Breast epithelium (tissue), 4 donors: Measurements from ENCODE around the gene FAM184B. TPM values are rescaled to one million over a fixed set of nuclear protein-coding genes. Genes with fewer than 3 reads are reported as not detected.

Experiments
- DNase-seq, 2 donors: peaks; one replicate each; pipeline ENCODE4 v3.0.0-alpha.2; 2019; ENCODE audit warnings: low spot score in 2 of 2
- H3K27ac ChIP-seq, 2 donors: fragments of 200-600 bp; sonication (generic) in 1 of 2; one replicate each; pipeline ENCODE4 v1.5.1; 2016 to 2019; ENCODE audit warnings: mild to moderate bottlenecking in 1 of 2
- H3K27me3 ChIP-seq, 2 donors: fragments of 200-600 bp; sonication (generic) in 1 of 2; one replicate each; pipeline versions ENCODE4 v1.5.1 to v1.6.0; 2017 to 2019; ENCODE audit warnings: control low read depth in 1 of 2, mild to moderate bottlenecking in 1 of 2
- H3K36me3 ChIP-seq: fragments of 200-600 bp; one replicate; pipeline ENCODE4 v1.5.1; 2019
- H3K4me1 ChIP-seq, 2 donors: fragments of 200-600 bp; sonication (generic); one replicate each; pipeline ENCODE4 v1.5.1; 2016 to 2019; ENCODE audit warnings: control low read depth in 1 of 2
- H3K4me3 ChIP-seq, 3 donors: fragments of 200-600 bp; sonication (generic); 1 replicate in 2 of 3; 2 replicates in 1 of 3; pipeline ENCODE4 v1.5.1; 2016 to 2019; ENCODE audit warnings: mild to moderate bottlenecking in 3 of 3, moderate library complexity in 2 of 3
- H3K9me3 ChIP-seq, 2 donors: fragments of 200-600 bp; sonication (generic) in 1 of 2; one replicate each; pipeline ENCODE4 v1.5.1; 2016 to 2019; ENCODE audit warnings: control low read depth in 1 of 2
- CTCF ChIP-seq, 3 donors: fragments of 450-650 bp; IDR thresholded peaks; one replicate each; pipeline ENCODE4 v1.5.1; 2016 to 2017; ENCODE audit warnings: antibody characterized with exemption in 3 of 3, mild to moderate bottlenecking in 3 of 3, moderate library complexity in 3 of 3
- POLR2A ChIP-seq: fragments of 450-650 bp; IDR thresholded peaks from one replicate; pipeline ENCODE4 v1.6.1; 2016; ENCODE audit warnings: antibody characterized with exemption, mild to moderate bottlenecking, moderate library complexity
- POLR2AphosphoS5 ChIP-seq, 3 donors: sonication (generic); formaldehyde crosslinking; IDR thresholded peaks; one replicate each; pipeline ENCODE4 v1.6.1; 2017; ENCODE audit warnings: antibody characterized with exemption in 3 of 3
- intact Hi-C: fragments of 100-400 bp; cut with DNase I; formaldehyde crosslinking; loops from one replicate; pipeline ENCODE4 v1.15.1; 2023; ENCODE audit warnings: low total_unique reads
- total RNA-seq, 3 donors: library from RNA; depleted of rRNA; stranded (reverse); fragments of >200 nt; gene quantifications; one replicate each; pipeline ENCODE4 v1.1.0, GENCODE V29; 2016

FAM184B gene
- total RNA-seq, 3 donors from 2014 or later = 0.33 to 0.59 TPM; not detected in 1

GRCh38 chr4:17778431-17778830 is 3.0 kb downstream of the FAM184B start:
- H3K4me1 ChIP-seq = peaks cover 6 to 9% of the 10 kb centered on the region in 2 donors
- no peak overlapping the region for H3K4me3 ChIP-seq
- peaks cover 0 to 20% of the 10 kb centered on the region in 2 donors for H3K27me3 ChIP-seq
- H3K36me3 ChIP-seq = no peaks in the 10 kb centered on the region
- no peak overlapping the region for H3K27ac ChIP-seq
- TF ChIP-seq POLR2AphosphoS5 (IDR thresholded peaks at IDR 0.05) (no peak), CTCF (IDR thresholded peaks at IDR 0.05) (no peak), POLR2A (no peak)
- no peaks in the 10 kb centered on the region for H3K9me3 ChIP-seq
- DNase-seq = no peak
- intact Hi-C loops = no loop called here

- Histone ChIP-seq H3K9me3 (no peaks in the 10 kb centered on the region), H3K36me3 (no peaks in the 10 kb centered on the region), H3K27ac (no peak overlapping the region), H3K4me1 (no peaks in the 10 kb centered on the region), H3K27me3 (no peaks in the 10 kb centered on the region), H3K4me3 (no peak overlapping the region)
- TF ChIP-seq CTCF (IDR thresholded peaks at IDR 0.05) (no peak), POLR2AphosphoS5 (IDR thresholded peaks at IDR 0.05) (no peak), POLR2A (no peak)
- DNase-seq = no peak
- intact Hi-C loops = no loop called here
These were observed 8.2 kb downstream of the FAM184B start for GRCh38 chr4:17773135-17773698.

GRCh38 chr4:17771284-17771908 is 10.0 kb downstream of the FAM184B start:
- H3K27me3 ChIP-seq = no peaks in the 10 kb centered on the region
- peak overlapping the region; percentile 40 to 63 for H3K27ac ChIP-seq
- H3K4me3 ChIP-seq = peak overlapping the region in 1 of 3 donors; percentile 9
- TF ChIP-seq CTCF (IDR thresholded peaks at IDR 0.05) (no peak), POLR2A (no peak), POLR2AphosphoS5 (IDR thresholded peaks at IDR 0.05) (no peak)
- no peaks in the 10 kb centered on the region for H3K4me1 ChIP-seq
- intact Hi-C loops = no loop called here
- no peaks in the 10 kb centered on the region for H3K36me3 ChIP-seq
- H3K9me3 ChIP-seq = peaks cover 0 to 6% of the 10 kb centered on the region in 2 donors
- DNase-seq = peak in 1 of 2 donors; percentile 58

GRCh38 chr4:17770845-17771244 is 10.6 kb downstream of the FAM184B start:
- intact Hi-C loops = no loop called here
- no peaks in the 10 kb centered on the region for H3K27me3 ChIP-seq
- TF ChIP-seq POLR2AphosphoS5 (IDR thresholded peaks at IDR 0.05) (no peak), CTCF (IDR thresholded peaks at IDR 0.05) (no peak), POLR2A (no peak)
- peak overlapping the region in 1 of 3 donors; percentile 9 for H3K4me3 ChIP-seq
- no peaks in the 10 kb centered on the region for H3K4me1 ChIP-seq
- peak overlapping the region in 1 of 2 donors; percentile 19 for H3K27ac ChIP-seq
- no peaks in the 10 kb centered on the region for H3K36me3 ChIP-seq
- H3K9me3 ChIP-seq = peaks cover 0 to 6% of the 10 kb centered on the region in 2 donors
- DNase-seq = no peak

GRCh38 chr4:17769406-17770174 is 11.8 kb downstream of the FAM184B start:
- Histone ChIP-seq H3K4me1 (no peaks in the 10 kb centered on the region), H3K27me3 (no peaks in the 10 kb centered on the region), H3K9me3 (peaks cover 0 to 6% of the 10 kb centered on the region in 2 donors), H3K36me3 (no peaks in the 10 kb centered on the region), H3K27ac (no peak overlapping the region), H3K4me3 (no peak overlapping the region)
- no peak for DNase-seq
- intact Hi-C loops = no loop called here
- TF ChIP-seq POLR2AphosphoS5 (IDR thresholded peaks at IDR 0.05) (no peak), POLR2A (no peak), CTCF (IDR thresholded peaks at IDR 0.05) (no peak)
